ENCODE measurements around the gene HDAC11. TPM values are rescaled to one million over a fixed set of nuclear protein-coding genes. Genes with fewer than 3 reads are reported as not detected.

HDAC11 gene
- total RNA-seq (2022; extraction: Qiagen RNA extraction; ENCODE audit: low read depth): 5.5 to 12.3 TPM (median 7.5 TPM) in 5 replicates

GRCh38 chr3:13479582-13480339, at the start of gene HDAC11:
TSS of gene HDAC11 (plus strand) at chr3:13480306. CDS start at chr3:13480348, 42 bp downstream.

GRCh38 chr3:13548696-13549622, 68.9 kb downstream of the HDAC11 start, which contains the start of gene FBLN2:
TSS of gene FBLN2 (plus strand) at chr3:13549125. CDS start at chr3:13570356, 21,231 bp downstream.

Other genes with a start within 250 kb of the HDAC11 start
- 33.4 to 43.7 TPM (median 38.7 TPM) in 5 replicates for gene NUP210, start 60.0 kb upstream of the HDAC11 start, total RNA-seq (2022; extraction: Qiagen RNA extraction; ENCODE audit: low read depth)
- 1.5 to 2.8 TPM (median 2.3 TPM) in 5 replicates for gene FBLN2, start 68.8 kb downstream of the HDAC11 start, total RNA-seq (2022; extraction: Qiagen RNA extraction; ENCODE audit: low read depth)